Keratinocyte (primary cell): ENCODE results near the gene PEX7. TPM values are rescaled to one million over a fixed set of nuclear protein-coding genes. Genes with fewer than 3 reads are reported as not detected.

Experiments used
- DNase-seq: peaks from one replicate; pipeline ENCODE4 v3.0.0-alpha.2; 2011; ENCODE audit warnings: low read depth, missing footprints, low spot score
- FAIRE-seq: peaks from 2 replicates; lab custom pipeline; 2011; peaks lifted over from hg19 to GRCh38; lab: Jason Lieb, UNC
- H2AFZ ChIP-seq: 2 replicates; pipeline ENCODE4 v1.6.0; 2012; ENCODE audit warnings: low read length, control low read depth, inconsistent platforms; ENCODE audit not compliant: control insufficient read depth
- H3K27ac ChIP-seq: 2 replicates; pipeline ENCODE4 v1.5.1; 2011; ENCODE audit warnings: low read length; ENCODE audit not compliant: control insufficient read depth, insufficient read depth
- H3K27me3 ChIP-seq: 3 replicates; pipeline ENCODE4 v1.6.0; 2011; ENCODE audit warnings: low read length; ENCODE audit not compliant: control insufficient read depth, insufficient read depth; ENCODE audit errors: extremely low read depth
- H3K36me3 ChIP-seq, 2 experiments: 2 replicates in 1 of 2; 3 replicates in 1 of 2; pipeline ENCODE4 v1.5.1; 2011; ENCODE audit warnings: low read length in 2 of 2, mild to moderate bottlenecking in 1 of 2; ENCODE audit not compliant: control insufficient read depth in 2 of 2, insufficient read depth in 2 of 2; ENCODE audit errors: extremely low read depth in 1 of 2
- H3K4me1 ChIP-seq: 3 replicates; pipeline ENCODE4 v1.5.1; 2011; ENCODE audit warnings: low read length; ENCODE audit not compliant: control insufficient read depth, insufficient read depth; ENCODE audit errors: extremely low read depth
- H3K4me2 ChIP-seq: 3 replicates; pipeline ENCODE4 v1.6.0; 2011; ENCODE audit warnings: low read depth, low read length; ENCODE audit not compliant: control insufficient read depth, insufficient read depth; ENCODE audit errors: extremely low read depth
- H3K4me3 ChIP-seq, 3 experiments: fragments of 200-600 bp in 1 of 3; sonication (generic) in 1 of 3; 2 replicates in 2 of 3; 3 replicates in 1 of 3; pipeline ENCODE4 v1.5.1; 2011 to 2016; ENCODE audit warnings: low read length in 3 of 3, mild to moderate bottlenecking in 3 of 3, control low read depth in 2 of 3, inconsistent platforms in 1 of 3, low read depth in 1 of 3, mixed read lengths in 1 of 3, mixed run types in 1 of 3, moderate library complexity in 1 of 3; ENCODE audit not compliant: control insufficient read depth in 2 of 3, insufficient read depth in 2 of 3; ENCODE audit errors: extremely low read depth in 1 of 3
- H3K79me2 ChIP-seq: 2 replicates; pipeline ENCODE4 v1.6.0; 2012; ENCODE audit warnings: low read length; ENCODE audit not compliant: control insufficient read depth, insufficient read depth
- H3K9ac ChIP-seq: 3 replicates; pipeline ENCODE4 v1.6.0; 2011; ENCODE audit warnings: low read length; ENCODE audit not compliant: control insufficient read depth, insufficient read depth; ENCODE audit errors: extremely low read depth
- H3K9me1 ChIP-seq: 3 replicates; pipeline ENCODE4 v1.6.0; 2011; ENCODE audit warnings: low read length; ENCODE audit not compliant: control insufficient read depth, insufficient read depth; ENCODE audit errors: extremely low read depth
- H3K9me3 ChIP-seq: 2 replicates; pipeline ENCODE4 v1.5.1; 2012; ENCODE audit warnings: low read depth, low read length; ENCODE audit not compliant: control insufficient read depth
- H4K20me1 ChIP-seq: 3 replicates; pipeline ENCODE4 v1.6.0; 2011; ENCODE audit warnings: low read length; ENCODE audit not compliant: control insufficient read depth, insufficient read depth; ENCODE audit errors: extremely low read depth
- CTCF ChIP-seq, 3 experiments: IDR thresholded peaks in 1 of 3; conservative IDR thresholded peaks in 1 of 3; optimal IDR thresholded peaks in 1 of 3; 2 replicates in 2 of 3; 3 replicates in 1 of 3; pipeline versions ENCODE3 to v1.5.1; 2011; ENCODE audit warnings: low read length in 3 of 3, mild to moderate bottlenecking in 3 of 3, moderate library complexity in 2 of 3, control low read depth in 1 of 3, inconsistent platforms in 1 of 3; ENCODE audit not compliant: insufficient read depth in 2 of 3; ENCODE audit errors: extremely low read depth in 1 of 3
- EZH2 ChIP-seq: IDR thresholded peaks from one replicate; pipeline ENCODE4 v1.6.1; 2012; ENCODE audit warnings: inconsistent platforms, mild to moderate bottlenecking, low read length, moderate library complexity
- dilution Hi-C: fragments of 300-500 bp; cut with MboI; formaldehyde crosslinking; loops from one replicate; pipeline ENCODE4 v1.7.0; 2020; ENCODE audit warnings: low sequenced_read_pairs; ENCODE audit not compliant: extremely low pct_ligation_motif_present
- polyA plus RNA-seq, 5 experiments: library from polyadenylated mRNA; depleted of rRNA in 3 of 5; stranded (reverse) in 3 of 5; stranded (forward) in 1 of 5; unstranded in 1 of 5; fragments of >200 nt; gene quantifications; 1 replicate in 1 of 5; 2 replicates in 3 of 5; 3 replicates in 1 of 5; pipeline versions ENCODE4 v1.2.1 to v1.2.3, GENCODE V29; 2011 to 2012; ENCODE audit warnings: missing spikeins in 2 of 5, low read depth in 1 of 5, low replicate concordance in 1 of 5

PEX7 gene
- polyA plus RNA-seq, 1 donor (not counting 4 experiments of a cell fraction or from before 2014, with no cell fraction given): 15.6 TPM

DNA sequence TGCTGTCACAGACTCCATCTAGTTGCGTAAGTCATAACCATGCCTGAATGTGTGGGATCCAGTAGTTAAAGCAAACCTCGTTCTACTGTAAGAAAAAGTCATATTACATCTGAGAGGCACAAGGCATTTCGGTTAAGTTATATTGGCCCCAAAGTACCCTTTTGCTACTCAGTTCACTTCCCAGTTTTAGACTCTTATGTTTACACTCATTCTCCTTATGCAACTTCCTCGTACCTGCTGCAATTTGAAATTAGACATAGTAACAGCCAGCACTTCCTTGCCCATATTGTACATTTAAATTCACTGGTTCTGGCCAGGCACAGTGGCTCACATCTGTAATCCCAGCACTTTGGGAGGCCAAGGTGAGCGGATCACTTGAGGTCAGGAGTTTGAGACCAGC is 37.0 kb downstream of the PEX7 start:
- Histone ChIP-seq H3K27me3 (no peaks in the 10 kb centered on the region), H3K9ac (no peak overlapping the region), H3K79me2 (no peaks in the 10 kb centered on the region), H2AFZ (no peak overlapping the region), H3K27ac (no peak overlapping the region), H3K4me1 (peaks cover 3% of the 10 kb centered on the region), H3K4me2 (no peak overlapping the region), H4K20me1 (no peaks in the 10 kb centered on the region), H3K9me3 (no peaks in the 10 kb centered on the region), H3K36me3 (no peaks in the 10 kb centered on the region), H3K9me1 (no peaks in the 10 kb centered on the region), H3K4me3 (no peak overlapping the region)
- DNase-seq (no peak), FAIRE-seq (no peak)
- TF ChIP-seq EZH2: no peak
- TF ChIP-seq CTCF (optimal IDR thresholded peaks at IDR 0.05 in 1 of 3, IDR thresholded peaks at IDR 0.05 in 1 of 3, conservative IDR thresholded peaks at IDR 0.05 in 1 of 3; ENCODE audit: extremely low read depth in 1 of 3, insufficient read depth in 2 of 3, low read length in 3 of 3): no peak
- dilution Hi-C loops: no loop called here

DNA sequence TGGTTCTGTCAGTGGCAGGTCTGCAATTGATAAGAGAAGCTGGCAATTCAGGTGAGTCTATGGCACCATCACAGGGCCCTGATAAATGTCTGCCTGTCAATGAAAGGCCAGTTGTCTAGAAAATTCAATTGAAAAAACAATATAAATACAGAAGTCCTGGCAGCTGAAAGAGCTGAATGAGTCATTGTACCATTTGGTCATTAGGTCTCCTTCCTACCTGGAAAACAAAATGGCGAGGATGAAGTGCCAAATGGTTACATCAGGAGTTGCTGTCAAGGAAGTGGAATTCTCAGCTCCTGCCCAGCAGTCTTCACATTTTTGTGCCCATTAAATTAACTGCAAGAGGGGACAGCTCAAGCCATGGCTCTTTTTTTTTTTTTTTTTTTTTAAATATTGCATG is 37.7 kb downstream of the PEX7 start:
- dilution Hi-C loops: no loop called here
- Histone ChIP-seq H3K4me3 (no peak overlapping the region), H3K4me2 (no peak overlapping the region), H3K9me1 (no peaks in the 10 kb centered on the region), H3K27ac (no peak overlapping the region), H3K9ac (no peak overlapping the region), H3K4me1 (peaks cover 3% of the 10 kb centered on the region), H3K27me3 (no peaks in the 10 kb centered on the region), H4K20me1 (no peaks in the 10 kb centered on the region), H3K36me3 (no peaks in the 10 kb centered on the region), H2AFZ (no peak overlapping the region), H3K9me3 (no peaks in the 10 kb centered on the region), H3K79me2 (no peaks in the 10 kb centered on the region)
- no peak for TF ChIP-seq EZH2
- TF ChIP-seq CTCF (optimal IDR thresholded peaks at IDR 0.05 in 1 of 3, IDR thresholded peaks at IDR 0.05 in 1 of 3, conservative IDR thresholded peaks at IDR 0.05 in 1 of 3; ENCODE audit: extremely low read depth in 1 of 3, insufficient read depth in 2 of 3, low read length in 3 of 3): no peak
- DNase-seq: no peak
- peak; percentile 53 for FAIRE-seq
